Middle frontal gyrus (tissue), 1 donor: ENCODE data around the gene LAMA5.

Source experiments
- DNase-seq: peaks from one replicate; pipeline ENCODE4 v3.0.0-alpha.2; 2015; ENCODE audit warnings: low spot score; ENCODE audit errors: extremely low spot score

LAMA5 gene

DNA sequence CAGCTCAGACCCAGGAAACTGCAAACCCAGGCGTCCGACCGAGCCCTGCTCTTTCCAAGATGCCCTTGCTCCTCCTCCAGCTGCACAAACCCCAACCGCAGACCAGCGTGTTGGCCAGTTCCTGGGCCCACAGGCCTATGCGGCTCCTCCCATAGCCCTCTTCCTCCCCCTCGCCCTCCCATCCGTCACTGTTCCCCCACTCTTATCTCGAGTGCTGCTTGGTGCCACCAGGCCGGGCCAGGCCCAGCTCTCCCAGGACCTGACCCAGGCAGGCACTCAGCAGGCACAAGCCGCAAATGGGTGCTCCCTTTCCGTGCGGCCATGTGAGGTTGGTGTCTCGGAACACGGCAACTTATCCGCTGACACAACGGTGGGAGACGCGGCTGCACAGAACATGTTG lies 35.8 kb downstream of the LAMA5 start:
- no peak for DNase-seq

DNA sequence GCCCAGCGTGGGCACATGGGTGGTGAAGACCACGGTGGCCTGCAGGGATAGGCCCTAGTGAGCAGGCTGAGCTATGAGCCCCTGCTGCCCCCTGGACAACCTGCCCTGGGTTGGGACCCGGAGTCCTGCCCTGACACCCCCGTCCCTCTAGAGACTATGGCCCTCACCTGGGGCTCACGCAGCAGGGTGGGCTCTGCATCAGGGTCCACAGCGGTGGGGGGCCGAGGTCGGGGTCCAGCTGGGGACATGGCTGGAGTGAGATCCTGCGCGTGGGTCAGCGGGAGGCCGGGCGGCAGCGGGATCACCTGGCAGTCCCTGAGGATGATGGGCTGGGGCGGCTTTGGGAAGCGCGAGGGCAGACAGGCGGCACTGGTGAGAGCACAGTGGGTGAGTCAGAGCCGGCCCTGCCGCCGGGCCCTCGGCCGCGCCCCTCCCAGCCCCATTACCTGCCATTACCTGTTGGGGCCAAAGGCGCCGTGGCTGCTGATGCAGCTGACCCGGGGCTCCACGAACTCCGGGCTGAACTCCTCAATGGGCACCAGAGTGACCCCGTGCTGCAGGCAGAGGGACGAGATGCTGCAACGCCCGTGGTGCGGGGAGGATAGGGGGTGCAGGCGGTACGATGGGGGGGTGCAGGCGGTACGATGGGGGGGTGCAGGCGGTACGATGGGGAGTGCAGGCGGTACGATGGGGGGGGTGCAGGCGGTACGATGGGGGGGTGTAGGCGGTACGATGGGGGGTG lies 36.4 kb downstream of the LAMA5 start:
- DNase-seq, result no peak

- DNase-seq, result no peak
Measured at GRCh38 chr20:62329389-62330377, 37.4 kb downstream of the LAMA5 start.

GRCh38 chr20:62328684-62329388 lies 38.3 kb downstream of the LAMA5 start:
- DNase-seq, result no peak

DNA sequence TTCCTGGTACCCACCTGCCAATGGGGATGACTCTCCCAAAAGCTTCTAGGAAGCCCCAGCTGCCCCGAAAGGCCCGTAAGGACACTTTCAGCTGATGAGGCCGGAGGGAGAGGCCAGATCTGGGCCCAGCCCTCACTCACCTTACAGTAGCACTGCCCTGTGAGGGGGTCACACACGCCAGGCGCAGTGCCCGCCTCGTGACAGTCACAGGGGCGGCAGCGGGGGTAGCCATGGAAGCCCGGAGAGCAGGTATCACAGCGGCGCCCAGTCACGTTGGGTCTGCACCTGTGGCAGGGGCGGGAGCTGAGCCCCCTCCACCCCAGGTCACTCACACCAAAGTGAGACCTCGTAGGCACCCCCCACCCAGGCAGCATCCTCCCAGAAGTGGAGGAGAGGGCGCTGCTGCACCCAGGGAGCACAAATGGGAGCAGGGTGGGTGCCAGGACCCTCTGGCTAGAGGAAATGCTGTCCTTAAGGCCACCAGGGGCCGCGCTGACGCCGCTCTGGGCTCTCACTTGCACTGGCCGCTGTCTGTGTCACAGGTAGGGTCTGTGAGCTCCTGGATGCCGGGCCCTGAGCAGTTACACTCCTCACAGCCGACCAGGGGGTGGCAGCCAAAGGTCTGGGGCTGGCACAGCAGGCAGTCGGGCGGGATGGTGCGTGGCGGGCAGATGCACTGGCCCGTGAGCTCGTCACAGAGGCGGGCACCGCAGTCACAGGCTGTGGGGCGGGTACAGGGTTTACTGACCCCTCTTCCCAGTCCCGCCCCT lies 39.2 kb downstream of the LAMA5 start:
- no peak for DNase-seq

GRCh38 chr20:62326959-62327725 lies 40.0 kb downstream of the LAMA5 start:
- DNase-seq, result no peak

- no peak for DNase-seq
Measured at GRCh38 chr20:62326559-62326958, 40.6 kb downstream of the LAMA5 start.

- DNase-seq, result no peak
Measured at GRCh38 chr20:62325172-62325905, 41.8 kb downstream of the LAMA5 start.

GRCh38 chr20:62323980-62324906 lies 42.9 kb downstream of the LAMA5 start:
- no peak for DNase-seq

DNA sequence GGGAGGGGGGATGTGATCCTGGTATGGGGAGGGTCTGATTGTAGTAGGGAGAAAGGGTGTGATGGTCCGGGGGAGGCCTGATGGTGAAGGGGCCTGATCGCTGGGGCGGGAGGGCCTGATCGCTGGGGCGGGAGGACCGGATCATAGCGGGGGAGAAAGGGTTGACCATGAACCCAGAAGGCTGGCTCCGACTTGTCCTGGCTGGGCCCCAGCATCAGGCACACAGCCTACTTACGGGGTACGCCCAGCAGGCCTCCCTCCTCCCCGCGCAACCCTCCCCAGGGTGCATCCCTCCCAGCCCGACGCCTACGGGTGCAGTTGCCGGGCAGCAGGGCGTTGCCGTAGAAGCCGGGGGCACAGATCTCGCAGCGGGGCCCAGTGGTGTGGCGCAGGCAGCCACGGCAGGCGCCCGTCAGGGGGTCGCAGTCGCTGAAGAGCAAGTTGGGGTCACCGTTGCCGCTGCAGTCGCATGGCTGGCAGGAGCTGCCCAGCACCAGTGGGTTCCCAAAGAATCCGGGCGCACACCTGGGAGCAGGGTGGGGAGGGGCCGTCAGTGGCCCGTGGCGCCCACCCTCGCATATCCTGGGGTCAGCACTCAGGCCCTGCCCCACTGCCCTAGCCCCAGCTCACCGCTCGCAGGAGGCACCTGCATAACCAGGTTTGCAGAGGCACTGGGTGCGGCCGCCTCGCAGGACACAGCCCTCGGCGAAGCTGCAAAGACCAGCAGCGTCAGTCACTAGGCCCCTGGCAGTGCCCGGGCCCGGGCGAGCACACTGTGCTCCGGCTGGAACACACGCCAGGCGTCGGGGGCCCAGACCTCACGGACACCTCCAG lies 43.7 kb downstream of the LAMA5 start:
- no peak for DNase-seq

- no peak for DNase-seq
Measured at GRCh38 chr20:62322492-62323041, 44.5 kb downstream of the LAMA5 start.

- no peak for DNase-seq
Measured at GRCh38 chr20:62321975-62322374, 45.1 kb downstream of the LAMA5 start.

GRCh38 chr20:62321521-62321948 lies 45.6 kb downstream of the LAMA5 start:
- no peak for DNase-seq

DNA sequence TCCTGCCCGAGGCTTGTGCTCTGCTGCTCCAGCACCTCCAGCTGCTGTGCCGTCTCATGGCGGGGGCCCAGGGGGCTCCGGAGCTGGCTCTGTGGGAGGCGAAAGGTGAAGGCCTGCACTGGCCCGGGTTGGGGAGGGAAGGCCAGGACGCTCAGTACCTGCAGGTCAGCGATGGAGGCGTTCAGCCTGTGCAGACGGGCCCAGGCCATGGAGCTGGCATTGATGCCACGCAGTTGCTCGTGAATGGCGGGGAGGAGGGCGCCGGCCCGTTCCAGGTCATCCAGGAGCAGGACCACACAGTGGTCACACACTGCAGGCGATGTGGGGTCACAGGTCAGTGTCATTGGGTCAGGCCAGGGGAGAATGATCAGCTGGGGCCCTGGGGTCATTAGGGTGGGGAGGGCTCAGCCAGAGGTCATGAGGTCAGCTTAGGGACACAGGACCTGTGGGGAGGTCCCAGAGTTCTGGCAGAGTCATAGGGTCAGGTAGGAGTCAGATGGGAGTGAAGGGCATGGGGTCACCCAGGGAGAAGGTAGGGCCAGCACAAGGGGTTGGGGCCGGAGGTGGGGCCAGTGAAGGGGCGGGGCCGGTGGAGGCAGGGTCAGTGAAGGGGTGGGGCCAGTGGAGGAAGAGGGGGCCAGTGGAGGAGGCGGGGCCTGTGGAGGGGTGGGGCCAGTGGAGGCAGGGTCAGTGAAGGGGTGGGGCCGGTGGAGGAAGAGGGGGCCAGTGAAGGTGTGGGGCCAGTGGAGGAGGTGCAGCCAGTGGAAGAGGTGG lies 46.3 kb downstream of the LAMA5 start:
- no peak for DNase-seq

- DNase-seq, result no peak
Measured at GRCh38 chr20:62319346-62319909, 47.7 kb downstream of the LAMA5 start.
